ENCODE data around the gene TCF3.
"Not testable (repeated sequence)": the region's sequence is repeated elsewhere in the genome, so short reads cannot be mapped to it uniquely, and the experiment has no call there.

The TCF3 gene

GRCh38 chr19:1650650-1651567 lies 1.5 kb downstream of the TCF3 start:
- DNase-seq = peak; percentile 86

- DNase-seq = no peak
Measured at GRCh38 chr19:1649706-1650649, 2.4 kb downstream of the TCF3 start.

GRCh38 chr19:1648920-1649541 lies 3.4 kb downstream of the TCF3 start:
- DNase-seq = no peak

- DNase-seq = no peak
Measured at GRCh38 chr19:1648459-1648849, 4.0 kb downstream of the TCF3 start.

GRCh38 chr19:1647501-1648458 lies 4.6 kb downstream of the TCF3 start:
- DNase-seq = no peak

GRCh38 chr19:1646659-1647453 lies 5.6 kb downstream of the TCF3 start:
- no peak for DNase-seq

GRCh38 chr19:1646149-1646548 lies 6.3 kb downstream of the TCF3 start:
- no peak for DNase-seq

- no peak for DNase-seq
Measured at GRCh38 chr19:1645299-1645698, 7.1 kb downstream of the TCF3 start.

- no peak for DNase-seq
Measured at GRCh38 chr19:1644070-1644469, 8.3 kb downstream of the TCF3 start.

- not testable (repeated sequence) for DNase-seq
Measured at GRCh38 chr19:1640893-1641448, 11.4 kb downstream of the TCF3 start.

- DNase-seq = no peak
Measured at GRCh38 chr19:1636325-1637236, 15.8 kb downstream of the TCF3 start.

- no peak for DNase-seq
Measured at GRCh38 chr19:1634938-1635243, 17.5 kb downstream of the TCF3 start.

GRCh38 chr19:1634242-1634937 lies 18.0 kb downstream of the TCF3 start:
- DNase-seq = no peak

- no peak for DNase-seq
Measured at GRCh38 chr19:1633269-1633826, 19.1 kb downstream of the TCF3 start.

- no peak for DNase-seq
Measured at GRCh38 chr19:1632462-1633268, 19.8 kb downstream of the TCF3 start.

GRCh38 chr19:1631557-1632100 lies 20.8 kb downstream of the TCF3 start:
- no peak for DNase-seq

GRCh38 chr19:1630811-1631210 lies 21.6 kb downstream of the TCF3 start:
- no peak for DNase-seq

GRCh38 chr19:1630012-1630411 lies 22.4 kb downstream of the TCF3 start:
- DNase-seq = no peak

Measured in activated effector memory CD4-positive, alpha-beta T cell treated with anti-CD3 and anti-CD28 coated beads, Interleukin-2, amount 50 U/mL, for 16 hours (primary cell).